Colonic mucosa (tissue), 4 donors: ENCODE results near the gene NIT1. TPM values are rescaled to one million over a fixed set of nuclear protein-coding genes. Genes with fewer than 3 reads are reported as not detected.
A peak's percentile ranks its signal among the peaks of the same experiment; 100 is the strongest.

Source experiments
- DNase-seq: peaks from one replicate; pipeline ENCODE4 v3.0.0-alpha.2; 2020
- H3K27ac ChIP-seq: fragments of 200-600 bp; one replicate; pipeline ENCODE4 v1.8.0; 2021
- H3K27me3 ChIP-seq: fragments of 200-600 bp; one replicate; pipeline ENCODE4 v1.8.0; 2021
- H3K36me3 ChIP-seq: fragments of 200-600 bp; one replicate; pipeline ENCODE4 v1.8.0; 2021
- H3K4me1 ChIP-seq: fragments of 200-600 bp; one replicate; pipeline ENCODE4 v1.8.0; 2021; ENCODE audit warnings: mild to moderate bottlenecking
- H3K4me3 ChIP-seq: fragments of 200-600 bp; one replicate; pipeline ENCODE4 v1.8.0; 2021
- H3K9ac ChIP-seq, 2 donors: one replicate each; pipeline ENCODE4 v1.7.0; 2013; ENCODE audit warnings: control low read depth in 2 of 2, low read depth in 2 of 2, low read length in 2 of 2
- H3K9me3 ChIP-seq: fragments of 200-600 bp; one replicate; pipeline ENCODE4 v1.8.0; 2021
- intact Hi-C: fragments of 100-400 bp; cut with DNase I; formaldehyde crosslinking; loops from one replicate; pipeline ENCODE4 v1.14.1; 2022
- total RNA-seq, 2 donors: library from RNA; stranded (reverse); fragmentation: NEBNext Ultra II Directional in 1 of 2; extraction: Animal tissue kit (Norgen Biotek cat#: 25700) in 1 of 2; gene quantifications; one replicate each; pipeline ENCODE4 v1.2.1, GENCODE V29; 2021
- TF ChIP-seq, protein P1 (sequence below): fragments of 200-600 bp; IDR thresholded peaks from one replicate; pipeline ENCODE4 v1.8.0; 2022; ENCODE audit warnings: antibody characterized with exemption, mild to moderate bottlenecking
- donor health status: healthy.
- donor health status: DM: no; HTN: no; CAD: no.
- donor health status: DM: no; HTN: no; CAD: no.

The NIT1 gene
- total RNA-seq, 2 donors from 2014 or later = 58.8 to 84.4 TPM

DNA sequence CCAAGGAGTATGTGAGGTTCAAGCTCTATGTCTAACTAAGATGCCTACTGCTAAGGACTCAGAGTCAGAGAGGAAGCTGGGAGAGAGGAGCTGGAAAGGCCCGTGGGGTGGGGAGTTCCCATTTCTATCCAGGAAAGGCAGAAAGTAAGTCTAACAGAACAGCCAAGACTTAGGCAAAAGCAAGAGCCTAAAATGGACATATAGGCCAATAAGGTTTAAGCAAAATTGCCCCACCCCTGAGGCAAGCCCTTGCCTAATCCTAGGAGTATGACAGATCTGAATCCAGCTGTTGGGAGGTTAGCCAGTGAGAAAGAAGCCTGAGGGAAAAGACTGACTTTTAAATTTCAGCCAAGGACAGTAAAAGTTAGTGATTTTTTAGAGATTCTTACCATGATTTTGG is 21.4 kb upstream of the NIT1 start:
- Histone ChIP-seq H3K9me3 (no peaks in the 10 kb centered on the region), H3K27me3 (no peaks in the 10 kb centered on the region), H3K4me3 (no peak overlapping the region), H3K27ac (no peak overlapping the region), H3K36me3 (no peaks in the 10 kb centered on the region), H3K9ac (no peak overlapping the region), H3K4me1 (peaks cover 3% of the 10 kb centered on the region)
- intact Hi-C loops = loop anchor here (5.0 kb wide), 1 partner anchor 99 kb away; no protein-coding TSS in a partner anchor
- TF ChIP-seq, protein P1, sequence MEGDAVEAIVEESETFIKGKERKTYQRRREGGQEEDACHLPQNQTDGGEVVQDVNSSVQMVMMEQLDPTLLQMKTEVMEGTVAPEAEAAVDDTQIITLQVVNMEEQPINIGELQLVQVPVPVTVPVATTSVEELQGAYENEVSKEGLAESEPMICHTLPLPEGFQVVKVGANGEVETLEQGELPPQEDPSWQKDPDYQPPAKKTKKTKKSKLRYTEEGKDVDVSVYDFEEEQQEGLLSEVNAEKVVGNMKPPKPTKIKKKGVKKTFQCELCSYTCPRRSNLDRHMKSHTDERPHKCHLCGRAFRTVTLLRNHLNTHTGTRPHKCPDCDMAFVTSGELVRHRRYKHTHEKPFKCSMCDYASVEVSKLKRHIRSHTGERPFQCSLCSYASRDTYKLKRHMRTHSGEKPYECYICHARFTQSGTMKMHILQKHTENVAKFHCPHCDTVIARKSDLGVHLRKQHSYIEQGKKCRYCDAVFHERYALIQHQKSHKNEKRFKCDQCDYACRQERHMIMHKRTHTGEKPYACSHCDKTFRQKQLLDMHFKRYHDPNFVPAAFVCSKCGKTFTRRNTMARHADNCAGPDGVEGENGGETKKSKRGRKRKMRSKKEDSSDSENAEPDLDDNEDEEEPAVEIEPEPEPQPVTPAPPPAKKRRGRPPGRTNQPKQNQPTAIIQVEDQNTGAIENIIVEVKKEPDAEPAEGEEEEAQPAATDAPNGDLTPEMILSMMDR = no peak
- no peak for DNase-seq

DNA sequence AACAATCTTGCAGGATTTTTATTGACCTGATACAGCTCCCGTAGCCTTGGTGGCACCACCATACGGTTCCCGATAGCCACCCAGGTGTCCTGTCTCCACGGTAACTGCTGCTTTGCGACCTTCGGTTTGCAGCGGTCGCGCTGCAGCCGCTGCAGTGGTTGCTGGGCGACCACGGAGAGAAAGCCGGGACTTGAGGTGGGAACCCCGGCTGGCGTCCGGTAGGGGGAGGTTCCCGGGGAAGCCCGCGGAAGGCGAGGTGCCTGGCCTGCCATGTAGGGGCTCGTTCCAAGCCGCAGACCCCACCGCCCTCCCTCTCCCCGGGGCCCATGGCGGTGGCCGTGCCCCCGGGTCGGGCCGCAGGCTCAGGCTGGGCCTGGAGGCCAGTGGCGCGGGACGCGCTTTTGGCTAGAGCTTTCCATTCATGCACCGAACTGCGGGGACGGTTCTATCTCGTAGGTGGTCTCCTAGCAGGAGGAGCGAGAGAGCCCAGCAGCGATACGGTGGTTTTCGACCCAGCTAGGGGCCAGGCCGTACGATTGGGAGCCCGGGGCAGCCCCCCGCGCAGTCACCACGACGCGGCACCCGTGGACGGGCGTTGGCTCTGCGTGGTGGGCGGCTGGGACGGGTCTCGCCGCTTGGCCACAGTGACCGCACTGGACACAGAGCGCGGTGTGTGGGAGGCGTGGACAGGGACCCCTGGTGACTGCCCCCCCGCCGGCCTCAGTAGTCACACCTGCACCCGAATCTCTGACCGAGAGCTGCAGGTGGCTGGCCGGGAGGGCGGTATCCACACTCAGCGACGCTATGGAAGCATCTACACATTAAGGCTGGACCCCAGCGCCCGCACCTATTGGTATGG is 19.5 kb upstream of the NIT1 start, which contains the start of gene KLHDC9:
KLHDC9 (plus strand) TSS at position 152 of the 859 bp plus-strand sequence; CDS start at position 327, 175 bp downstream.
- intact Hi-C loops = loop anchor here (5.0 kb wide), 1 partner anchor 101 kb away; no protein-coding TSS in a partner anchor
- peak within 1 kb of the TSS; percentile 69 for H3K27ac ChIP-seq
- H3K36me3 ChIP-seq = no peaks in the 10 kb centered on the region
- H3K4me3 ChIP-seq = peak within 1 kb of the TSS; percentile 61
- TF ChIP-seq, protein P1 = no peak
- H3K9me3 ChIP-seq = no peaks in the 10 kb centered on the region
- H3K9ac ChIP-seq = peak within 1 kb of the TSS; percentile 56 to 80
- H3K4me1 ChIP-seq = peaks cover 3% of the 10 kb centered on the region
- peak; percentile 90 for DNase-seq
- no peaks in the 10 kb centered on the region for H3K27me3 ChIP-seq

DNA sequence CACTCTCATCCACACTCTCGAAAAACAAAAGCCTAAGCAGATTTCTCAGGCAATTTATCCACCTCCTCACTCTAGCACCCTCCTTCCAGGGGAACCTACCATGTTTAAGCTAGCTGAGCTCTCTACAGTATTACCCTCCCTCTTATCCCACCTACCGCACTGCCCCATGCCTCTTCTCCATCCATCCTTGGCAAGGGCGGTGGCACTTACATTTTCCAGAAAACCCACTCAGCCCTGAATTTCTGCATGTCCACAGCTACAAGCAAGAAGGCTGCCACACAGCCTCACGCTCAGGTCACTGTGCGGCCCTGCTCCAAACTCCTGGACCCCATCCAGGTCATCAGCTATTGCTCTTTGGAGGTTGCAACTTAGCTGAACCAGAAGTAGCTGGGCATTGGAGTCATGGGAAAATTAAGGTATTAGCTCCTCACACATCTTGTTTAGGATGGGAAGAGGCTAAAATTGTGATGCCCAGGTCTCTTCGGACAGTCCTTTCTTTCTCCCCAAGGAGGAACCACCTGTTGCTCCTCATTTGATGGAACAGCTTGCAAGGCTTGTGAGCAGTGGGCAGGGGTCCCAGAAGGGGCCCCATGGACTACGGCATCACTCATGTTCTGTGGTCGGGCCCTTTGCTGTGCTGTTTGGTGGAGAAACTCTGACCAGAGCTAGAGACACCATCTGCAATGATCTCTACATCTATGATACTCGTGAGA is 18.7 kb upstream of the NIT1 start:
- Histone ChIP-seq H3K27ac (no peak overlapping the region), H3K4me1 (peaks cover 3% of the 10 kb centered on the region), H3K9ac (peak overlapping the region in 1 of 2 donors; percentile 56), H3K9me3 (no peaks in the 10 kb centered on the region), H3K4me3 (peak overlapping the region; percentile 61), H3K27me3 (no peaks in the 10 kb centered on the region), H3K36me3 (no peaks in the 10 kb centered on the region)
- intact Hi-C loops = loop anchor here (5.0 kb wide), 1 partner anchor 102 kb away; no protein-coding TSS in a partner anchor
- TF ChIP-seq, protein P1 = no peak
- no peak for DNase-seq

DNA sequence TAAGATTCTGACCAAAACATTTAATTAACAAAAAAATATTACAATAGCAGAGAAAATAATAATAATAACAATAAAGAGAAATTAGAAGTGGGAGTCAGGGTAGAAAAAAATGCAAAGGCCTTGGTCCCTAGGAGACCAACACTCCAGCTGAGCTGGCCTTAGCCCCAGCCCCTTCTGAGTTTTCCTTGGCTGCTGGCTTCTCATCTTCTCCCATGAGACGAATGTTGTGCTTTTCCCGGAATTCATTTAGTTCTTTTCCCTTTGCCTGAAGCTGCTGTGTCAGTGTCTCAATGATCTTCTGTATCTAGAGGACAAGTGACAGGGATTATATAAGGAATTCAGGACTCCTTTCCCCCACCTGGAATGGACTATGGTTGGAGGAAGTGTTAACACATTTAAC is 17.3 kb upstream of the NIT1 start:
- Histone ChIP-seq H3K9ac (no peak overlapping the region), H3K27me3 (no peaks in the 10 kb centered on the region), H3K36me3 (no peaks in the 10 kb centered on the region), H3K4me3 (no peak overlapping the region), H3K27ac (no peak overlapping the region), H3K4me1 (peaks cover 3% of the 10 kb centered on the region), H3K9me3 (no peaks in the 10 kb centered on the region)
- TF ChIP-seq, protein P1 = no peak
- no peak for DNase-seq
- intact Hi-C loops = no loop called here

DNA sequence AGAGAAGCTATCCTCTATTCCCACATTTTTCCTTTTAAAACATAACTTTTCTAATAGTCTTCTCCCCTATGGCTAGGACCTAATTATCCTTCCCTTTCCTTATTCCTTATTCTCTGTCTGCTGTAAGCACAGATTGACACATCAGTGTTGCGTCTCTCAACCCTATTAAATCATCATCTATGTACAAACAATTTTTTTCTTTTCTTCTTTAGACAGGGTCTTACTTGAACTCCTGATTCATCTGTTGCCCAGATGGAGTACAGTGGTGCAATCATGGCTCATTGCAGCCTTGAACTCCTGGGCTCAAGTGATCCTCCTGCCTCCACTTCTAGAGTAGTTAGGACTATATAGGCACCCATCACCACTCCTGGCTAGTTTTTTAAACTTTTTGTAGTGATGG is 11.5 kb upstream of the NIT1 start:
- no peak for DNase-seq
- TF ChIP-seq, protein P1 = no peak
- no peaks in the 10 kb centered on the region for H3K36me3 ChIP-seq
- H3K27me3 ChIP-seq = no peaks in the 10 kb centered on the region
- no peak overlapping the region for H3K9ac ChIP-seq
- no peak overlapping the region for H3K27ac ChIP-seq
- H3K4me3 ChIP-seq = no peak overlapping the region
- intact Hi-C loops = no loop called here
- H3K9me3 ChIP-seq = no peaks in the 10 kb centered on the region
- no peaks in the 10 kb centered on the region for H3K4me1 ChIP-seq
